HL-60 (cell line): Measurements from ENCODE around the gene TNC.

ENCODE experiments used
- DNase-seq, 2 experiments: peaks; one replicate each; pipeline ENCODE4 v3.0.0-alpha.2; 2010 to 2020; ENCODE audit warnings: low read depth in 1 of 2, low spot score in 1 of 2
- H3K27ac ChIP-seq: fragments of 250-450 bp; sonication (Bioruptor Pico); replicated peaks from 2 replicates; pipeline ENCODE4 v1.5.1; 2020; ENCODE audit warnings: mild to moderate bottlenecking, moderate library complexity
- H3K27me3 ChIP-seq: fragments of 250-450 bp; sonication (Bioruptor Pico); 2 replicates; pipeline ENCODE4 v1.5.1; 2021; ENCODE audit warnings: mild to moderate bottlenecking, moderate library complexity; ENCODE audit not compliant: insufficient read depth, poor library complexity, severe bottlenecking
- H3K4me3 ChIP-seq: replicated peaks from 2 replicates; pipeline ENCODE4 v1.5.1; 2011; ENCODE audit warnings: mild to moderate bottlenecking, control low read depth, low read length; ENCODE audit not compliant: insufficient read depth
- GABPA ChIP-seq: IDR thresholded peaks from 2 replicates; pipeline ENCODE4 v1.6.1; 2012; ENCODE audit warnings: low read depth
- POLR2AphosphoS5 ChIP-seq: IDR thresholded peaks from 2 replicates; pipeline ENCODE4 v1.6.1; 2012; ENCODE audit warnings: low read depth
- SPI1 ChIP-seq: IDR thresholded peaks from 2 replicates; pipeline ENCODE4 v1.6.1; 2012; ENCODE audit warnings: low read depth, mild to moderate bottlenecking, borderline replicate concordance
- TF ChIP-seq, protein P1 (sequence below): IDR thresholded peaks from one replicate; pipeline ENCODE4 v1.5.1; 2011; ENCODE audit warnings: low read length, control low read depth, inconsistent platforms; ENCODE audit not compliant: insufficient read depth
- TF ChIP-seq, protein P2 (sequence below): IDR thresholded peaks from 2 replicates; pipeline ENCODE4 v1.6.1; 2012; ENCODE audit warnings: low read depth; ENCODE audit not compliant: insufficient replicate concordance

The TNC gene

DNA sequence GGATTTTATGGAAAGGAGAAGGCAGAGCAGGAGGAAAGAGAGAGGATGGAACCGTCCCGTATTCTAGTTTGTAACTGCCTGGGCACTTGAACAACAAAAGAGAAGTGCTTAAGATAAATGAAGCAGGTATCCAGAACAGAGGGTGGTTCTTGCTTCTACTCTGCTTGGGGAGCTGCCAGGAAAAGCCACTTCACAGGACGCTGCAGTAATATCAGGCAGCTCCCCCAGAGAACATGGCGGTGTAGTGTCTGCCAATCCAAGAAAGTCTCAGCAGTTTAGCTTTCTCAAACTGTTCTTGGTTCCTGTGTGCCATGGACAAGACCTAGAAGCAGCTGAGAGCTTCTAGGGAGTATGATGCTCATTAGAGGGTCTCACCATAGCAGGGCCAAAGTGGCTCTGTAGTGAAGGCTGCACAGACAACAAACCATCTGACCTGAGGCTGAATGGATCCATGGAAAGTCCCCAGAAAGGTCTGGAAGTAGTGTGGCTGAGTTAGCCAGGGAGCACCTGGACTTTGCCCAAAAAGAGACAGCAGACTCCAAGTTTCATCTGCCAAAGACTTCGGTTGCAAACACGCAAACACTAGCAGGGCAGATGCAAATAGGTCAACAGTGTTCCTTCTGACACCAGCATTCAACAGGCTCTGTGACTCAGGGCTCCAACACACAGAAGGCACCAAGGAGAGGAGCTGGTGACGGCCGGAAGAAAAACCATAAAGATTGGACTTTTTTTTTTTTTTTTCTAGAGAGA, 115.4 kb downstream of the TNC start:
- TF ChIP-seq POLR2AphosphoS5 = no peak
- TF ChIP-seq, protein P1, sequence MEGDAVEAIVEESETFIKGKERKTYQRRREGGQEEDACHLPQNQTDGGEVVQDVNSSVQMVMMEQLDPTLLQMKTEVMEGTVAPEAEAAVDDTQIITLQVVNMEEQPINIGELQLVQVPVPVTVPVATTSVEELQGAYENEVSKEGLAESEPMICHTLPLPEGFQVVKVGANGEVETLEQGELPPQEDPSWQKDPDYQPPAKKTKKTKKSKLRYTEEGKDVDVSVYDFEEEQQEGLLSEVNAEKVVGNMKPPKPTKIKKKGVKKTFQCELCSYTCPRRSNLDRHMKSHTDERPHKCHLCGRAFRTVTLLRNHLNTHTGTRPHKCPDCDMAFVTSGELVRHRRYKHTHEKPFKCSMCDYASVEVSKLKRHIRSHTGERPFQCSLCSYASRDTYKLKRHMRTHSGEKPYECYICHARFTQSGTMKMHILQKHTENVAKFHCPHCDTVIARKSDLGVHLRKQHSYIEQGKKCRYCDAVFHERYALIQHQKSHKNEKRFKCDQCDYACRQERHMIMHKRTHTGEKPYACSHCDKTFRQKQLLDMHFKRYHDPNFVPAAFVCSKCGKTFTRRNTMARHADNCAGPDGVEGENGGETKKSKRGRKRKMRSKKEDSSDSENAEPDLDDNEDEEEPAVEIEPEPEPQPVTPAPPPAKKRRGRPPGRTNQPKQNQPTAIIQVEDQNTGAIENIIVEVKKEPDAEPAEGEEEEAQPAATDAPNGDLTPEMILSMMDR = no peak
- no peak for TF ChIP-seq SPI1
- no peak for TF ChIP-seq GABPA
- TF ChIP-seq, protein P2, sequence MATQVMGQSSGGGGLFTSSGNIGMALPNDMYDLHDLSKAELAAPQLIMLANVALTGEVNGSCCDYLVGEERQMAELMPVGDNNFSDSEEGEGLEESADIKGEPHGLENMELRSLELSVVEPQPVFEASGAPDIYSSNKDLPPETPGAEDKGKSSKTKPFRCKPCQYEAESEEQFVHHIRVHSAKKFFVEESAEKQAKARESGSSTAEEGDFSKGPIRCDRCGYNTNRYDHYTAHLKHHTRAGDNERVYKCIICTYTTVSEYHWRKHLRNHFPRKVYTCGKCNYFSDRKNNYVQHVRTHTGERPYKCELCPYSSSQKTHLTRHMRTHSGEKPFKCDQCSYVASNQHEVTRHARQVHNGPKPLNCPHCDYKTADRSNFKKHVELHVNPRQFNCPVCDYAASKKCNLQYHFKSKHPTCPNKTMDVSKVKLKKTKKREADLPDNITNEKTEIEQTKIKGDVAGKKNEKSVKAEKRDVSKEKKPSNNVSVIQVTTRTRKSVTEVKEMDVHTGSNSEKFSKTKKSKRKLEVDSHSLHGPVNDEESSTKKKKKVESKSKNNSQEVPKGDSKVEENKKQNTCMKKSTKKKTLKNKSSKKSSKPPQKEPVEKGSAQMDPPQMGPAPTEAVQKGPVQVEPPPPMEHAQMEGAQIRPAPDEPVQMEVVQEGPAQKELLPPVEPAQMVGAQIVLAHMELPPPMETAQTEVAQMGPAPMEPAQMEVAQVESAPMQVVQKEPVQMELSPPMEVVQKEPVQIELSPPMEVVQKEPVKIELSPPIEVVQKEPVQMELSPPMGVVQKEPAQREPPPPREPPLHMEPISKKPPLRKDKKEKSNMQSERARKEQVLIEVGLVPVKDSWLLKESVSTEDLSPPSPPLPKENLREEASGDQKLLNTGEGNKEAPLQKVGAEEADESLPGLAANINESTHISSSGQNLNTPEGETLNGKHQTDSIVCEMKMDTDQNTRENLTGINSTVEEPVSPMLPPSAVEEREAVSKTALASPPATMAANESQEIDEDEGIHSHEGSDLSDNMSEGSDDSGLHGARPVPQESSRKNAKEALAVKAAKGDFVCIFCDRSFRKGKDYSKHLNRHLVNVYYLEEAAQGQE = no peak
- no peak overlapping the region for H3K4me3 ChIP-seq
- H3K27me3 ChIP-seq = no peaks in the 10 kb centered on the region
- H3K27ac ChIP-seq = no peak overlapping the region
- DNase-seq = no peak

DNA sequence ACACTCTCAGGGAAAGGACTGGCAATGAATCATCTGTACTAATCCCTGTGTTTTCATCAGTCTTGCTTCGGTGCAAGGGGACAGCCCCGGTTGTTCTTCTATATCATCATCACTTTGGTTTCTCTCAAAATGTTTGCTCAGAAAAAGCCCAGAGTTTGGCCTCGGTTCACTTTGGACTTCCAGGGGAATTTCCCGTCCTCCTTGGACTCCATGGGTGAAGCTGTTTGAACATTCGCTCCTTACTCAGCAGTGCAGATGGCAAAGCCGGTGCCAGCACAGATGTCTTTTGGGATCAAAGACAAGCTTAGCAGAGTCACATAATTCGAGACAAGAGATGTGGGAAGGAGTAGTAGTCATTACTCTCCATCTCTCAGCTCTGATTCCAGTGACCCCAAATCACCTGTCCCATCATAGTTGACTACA, 117.7 kb downstream of the TNC start:
- no peaks in the 10 kb centered on the region for H3K27me3 ChIP-seq
- H3K27ac ChIP-seq = no peak overlapping the region
- TF ChIP-seq, protein P1 = no peak
- TF ChIP-seq SPI1 = no peak
- no peak for TF ChIP-seq POLR2AphosphoS5
- TF ChIP-seq GABPA = no peak
- TF ChIP-seq, protein P2 = no peak
- no peak overlapping the region for H3K4me3 ChIP-seq
- DNase-seq = no peak

DNA sequence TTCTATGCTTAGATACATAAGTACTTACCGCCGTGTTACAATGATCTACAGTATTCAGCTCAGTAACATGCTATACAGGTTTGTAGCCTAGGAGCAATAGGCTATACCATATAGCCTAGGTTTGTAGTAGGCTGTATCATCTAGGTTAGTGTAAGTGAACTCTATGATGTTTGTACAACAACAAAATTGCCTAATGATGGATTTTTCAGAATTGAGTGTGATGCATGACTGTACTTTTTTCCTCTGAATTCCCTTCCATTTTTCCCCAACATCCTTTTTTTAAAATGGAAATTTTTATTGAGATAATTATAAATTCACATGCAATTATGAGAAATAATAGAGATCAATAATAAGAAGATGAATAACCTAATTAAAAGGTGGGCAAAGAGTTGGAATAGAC, 119.6 kb downstream of the TNC start:
- no peaks in the 10 kb centered on the region for H3K27me3 ChIP-seq
- no peak for DNase-seq
- TF ChIP-seq, protein P1 = no peak
- no peak for TF ChIP-seq POLR2AphosphoS5
- TF ChIP-seq, protein P2 = no peak
- TF ChIP-seq GABPA = no peak
- H3K27ac ChIP-seq = no peak overlapping the region
- no peak overlapping the region for H3K4me3 ChIP-seq
